HG03175 (cell line): ENCODE measurements around the gene VSTM2B.
"Not testable (repeated sequence)": the region's sequence is repeated elsewhere in the genome, so short reads cannot be mapped to it uniquely, and the experiment has no call there.

Source experiments
- ATAC-seq: cut with Tn5 transposase; IDR thresholded peaks from one replicate; pipeline ENCODE4 v1.9.1; 2021; ENCODE audit warnings: mild to moderate bottlenecking, moderate library complexity; ENCODE audit not compliant: unreplicated experiment

VSTM2B gene

DNA sequence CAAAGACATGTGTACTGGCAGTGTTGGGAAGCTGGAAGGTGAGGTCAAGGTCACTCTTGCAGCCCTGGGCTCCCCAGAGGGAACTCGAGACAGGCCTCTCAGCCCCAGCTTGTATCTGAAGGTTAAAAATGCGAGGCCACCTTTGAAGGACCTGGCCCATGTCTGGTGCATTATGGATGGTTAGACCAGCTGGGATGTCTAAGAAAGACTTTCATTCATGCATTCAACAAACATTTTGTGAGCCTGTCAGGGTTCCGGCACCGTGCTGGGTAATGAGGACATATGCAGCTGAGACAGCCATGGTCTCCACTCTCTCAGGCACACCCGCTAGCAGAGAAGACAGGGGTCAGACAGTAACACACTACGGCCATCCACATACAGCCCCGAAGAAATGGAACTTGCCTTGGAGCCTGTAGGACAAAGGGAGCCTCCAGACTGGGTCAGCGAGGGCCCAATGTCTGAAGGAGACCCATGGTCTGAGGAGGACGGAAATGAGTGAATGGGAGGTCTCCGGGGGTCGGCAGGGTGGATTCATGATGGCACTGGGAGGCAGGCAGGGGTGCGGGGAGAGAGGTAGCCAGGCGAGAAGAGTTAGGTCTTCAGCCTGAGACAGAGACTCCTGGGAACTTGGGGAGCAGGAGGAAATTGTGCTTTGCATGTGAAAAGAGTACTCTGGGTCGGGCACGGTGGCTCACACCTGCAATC is 19.0 kb downstream of the VSTM2B start:
- no peak for ATAC-seq

DNA sequence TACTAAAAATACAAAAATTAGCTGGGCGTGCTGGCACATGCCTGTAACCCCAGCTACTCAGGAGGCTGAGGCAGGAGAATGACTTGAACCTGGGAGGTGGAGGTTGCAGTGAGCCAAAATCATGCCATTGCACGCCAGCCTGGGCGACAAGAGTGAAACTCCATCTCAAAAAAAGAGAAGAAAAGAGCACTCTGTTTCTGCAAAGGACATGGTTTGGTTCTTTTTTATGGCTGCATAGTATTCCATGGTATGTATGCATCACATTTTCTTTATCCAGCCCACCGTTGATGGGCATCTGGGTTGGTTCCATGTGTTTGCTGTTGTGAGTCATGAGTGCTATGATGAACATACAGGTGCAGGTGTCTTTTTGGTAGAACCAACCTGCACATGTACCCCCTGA is 19.7 kb downstream of the VSTM2B start:
- ATAC-seq, result not testable (repeated sequence)

DNA sequence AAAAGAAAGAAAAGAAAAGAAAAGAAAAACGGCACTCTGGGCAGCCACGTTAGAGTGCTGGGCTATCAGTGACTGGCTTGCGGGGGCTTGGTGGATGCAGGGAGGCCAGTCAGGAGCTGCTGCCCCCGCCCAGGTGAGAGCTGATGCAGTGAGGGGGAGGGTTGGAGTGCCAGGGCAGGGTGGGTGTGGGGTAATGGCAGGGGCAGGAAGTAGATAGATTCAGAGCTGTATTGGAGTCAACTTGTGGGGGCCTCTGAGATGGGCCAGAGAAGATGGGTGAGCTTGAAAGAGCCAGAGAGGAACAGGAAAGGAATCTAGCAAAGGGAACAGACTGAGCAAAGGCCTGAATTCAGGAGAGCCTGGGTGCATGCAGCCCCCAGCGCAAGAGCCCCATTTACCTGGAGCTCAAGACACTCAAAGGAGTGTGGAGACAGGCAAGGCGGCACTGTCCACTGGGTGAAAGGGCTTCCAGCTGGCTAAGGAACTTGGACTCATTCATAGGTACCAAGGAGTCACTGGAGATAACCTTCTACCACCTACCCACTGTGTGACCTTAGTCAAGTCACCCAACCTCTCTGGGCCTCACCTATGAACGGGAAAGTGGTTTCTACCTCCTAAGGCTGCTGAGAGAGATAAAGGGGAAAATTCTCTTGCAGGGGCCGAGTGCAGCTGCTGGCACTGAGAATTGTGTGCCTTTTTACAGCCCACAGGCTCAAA is 20.2 kb downstream of the VSTM2B start:
- ATAC-seq, result no peak

GRCh38 chr19:29546583-29547190 is 20.9 kb downstream of the VSTM2B start:
- no peak for ATAC-seq

DNA sequence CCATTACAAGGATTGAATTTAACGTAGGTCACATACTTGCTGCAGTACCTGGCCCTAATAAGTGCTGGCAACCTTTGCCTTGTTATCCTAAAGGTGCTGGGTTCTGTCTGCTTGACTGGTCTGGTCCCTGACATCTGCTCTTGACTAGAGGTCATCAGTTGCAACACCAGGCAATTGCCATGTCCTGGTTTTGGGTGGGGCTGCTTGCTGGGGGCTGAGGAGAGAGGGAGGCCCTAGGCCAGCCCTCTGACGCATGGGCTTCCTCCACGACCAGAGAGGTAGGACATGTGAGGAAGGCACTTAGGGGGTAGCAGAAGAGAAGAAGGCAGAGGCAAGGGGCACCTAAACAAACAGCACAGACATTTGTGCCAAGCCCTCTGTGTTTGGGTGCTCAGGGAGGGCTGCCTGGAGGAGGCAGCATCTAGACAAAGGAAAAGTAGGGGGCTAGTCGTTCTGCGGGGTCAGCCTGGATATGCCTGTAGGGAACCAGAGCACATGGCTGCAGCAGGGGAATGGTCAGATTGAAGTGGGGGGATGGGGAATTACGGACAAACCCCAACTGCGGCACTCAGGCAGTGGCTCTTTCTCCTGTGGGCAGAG is 21.7 kb downstream of the VSTM2B start:
- no peak for ATAC-seq

- no peak for ATAC-seq
Observed at GRCh38 chr19:29547981-29548380, 22.2 kb downstream of the VSTM2B start.

DNA sequence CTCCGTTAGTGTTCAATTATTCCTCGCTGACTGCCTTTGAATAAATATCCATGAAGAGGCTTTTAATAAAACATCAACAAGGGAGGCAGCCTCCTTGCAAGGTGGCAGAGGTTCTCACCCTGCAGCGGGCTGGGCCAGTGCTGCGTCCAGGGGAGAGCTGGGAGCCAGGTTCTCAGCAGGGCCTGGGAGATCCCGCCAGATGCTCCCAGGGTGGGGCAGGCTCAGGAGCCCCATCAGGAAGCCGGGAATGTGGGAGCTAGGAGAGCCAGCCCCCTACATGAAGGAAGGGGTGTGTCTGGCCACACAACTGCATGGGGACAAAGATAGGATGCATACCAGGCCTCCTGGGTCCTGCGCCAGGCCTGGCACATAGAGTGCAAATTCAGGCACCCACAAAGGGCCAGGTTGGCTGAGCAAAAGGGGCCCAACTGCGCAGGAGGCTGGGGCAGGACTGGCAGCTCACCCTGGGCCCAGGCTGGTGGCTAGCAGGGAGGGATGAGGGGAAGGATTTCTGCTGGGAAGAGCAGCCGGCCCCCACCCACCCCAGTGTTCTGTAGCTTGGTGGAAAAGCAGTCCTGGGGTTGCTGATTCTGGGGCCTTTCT is 22.8 kb downstream of the VSTM2B start:
- ATAC-seq, result no peak

DNA sequence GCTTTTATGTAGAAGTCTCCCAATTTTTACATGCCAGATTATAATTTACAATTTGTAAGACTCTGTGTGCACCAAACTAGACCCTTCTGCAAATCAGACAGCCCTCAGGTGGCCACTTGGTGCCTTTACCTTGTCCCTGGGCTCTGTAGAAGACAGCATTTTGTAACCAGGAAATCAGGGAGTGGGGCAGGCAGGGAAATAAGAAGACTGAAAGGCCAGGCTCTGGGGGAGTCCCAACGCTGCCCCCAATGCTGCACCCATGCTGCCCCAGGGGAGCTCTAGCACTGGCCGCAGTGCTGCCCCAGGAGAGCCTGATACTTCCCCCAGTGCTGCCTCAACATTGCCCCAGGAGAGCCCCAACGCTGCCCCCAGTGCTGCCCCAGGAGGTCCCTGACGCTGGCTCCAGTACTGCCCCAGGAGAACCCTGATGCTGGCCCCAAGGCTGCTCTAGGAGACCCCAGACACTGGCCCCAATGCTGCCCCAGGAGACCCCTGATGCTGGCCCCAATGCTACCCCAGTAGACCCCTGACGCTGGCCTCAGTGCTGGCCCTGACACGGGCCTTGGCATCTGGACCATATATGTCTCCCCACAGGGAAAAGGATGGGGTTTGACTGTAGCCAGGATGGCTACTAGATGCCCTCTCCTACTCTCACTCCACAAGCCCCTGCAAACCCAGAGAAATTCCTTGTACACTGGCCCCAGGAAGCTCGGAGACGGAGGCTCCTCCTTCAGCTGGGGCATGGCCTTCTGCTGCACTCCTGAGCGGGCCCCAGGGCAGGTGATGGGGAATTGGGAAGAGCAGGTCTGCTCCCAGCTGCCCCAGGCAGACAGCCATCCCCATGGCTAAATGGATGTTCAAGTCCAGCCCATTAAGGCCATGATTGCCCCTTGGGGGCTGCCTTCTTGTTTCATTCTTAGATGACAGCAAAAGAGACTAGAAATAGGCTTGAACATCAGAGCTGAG is 23.6 kb downstream of the VSTM2B start:
- ATAC-seq, result no peak

GRCh38 chr19:29550896-29551295 is 25.1 kb downstream of the VSTM2B start:
- no peak for ATAC-seq

DNA sequence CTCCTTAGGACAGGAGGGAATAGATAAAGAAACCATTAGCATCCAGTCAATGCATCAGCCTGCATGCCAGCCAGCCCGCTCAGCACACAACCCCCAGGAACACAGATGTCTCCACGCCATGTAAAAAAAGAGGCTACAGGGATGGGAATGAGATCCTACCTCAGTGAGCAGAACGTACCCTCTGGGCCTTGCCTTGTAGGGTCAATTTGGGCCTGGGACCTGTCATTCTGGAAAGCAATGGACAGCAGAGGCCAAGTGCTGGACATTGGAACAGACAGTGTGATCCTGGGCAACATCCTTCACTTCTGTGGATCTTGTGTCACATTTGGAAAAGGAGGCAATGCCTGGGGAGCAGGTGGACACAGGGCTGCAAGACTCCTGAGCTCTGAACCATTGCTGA is 26.0 kb downstream of the VSTM2B start:
- no peak for ATAC-seq

- ATAC-seq, result no peak
Observed at GRCh38 chr19:29552454-29553280, 26.9 kb downstream of the VSTM2B start.

DNA sequence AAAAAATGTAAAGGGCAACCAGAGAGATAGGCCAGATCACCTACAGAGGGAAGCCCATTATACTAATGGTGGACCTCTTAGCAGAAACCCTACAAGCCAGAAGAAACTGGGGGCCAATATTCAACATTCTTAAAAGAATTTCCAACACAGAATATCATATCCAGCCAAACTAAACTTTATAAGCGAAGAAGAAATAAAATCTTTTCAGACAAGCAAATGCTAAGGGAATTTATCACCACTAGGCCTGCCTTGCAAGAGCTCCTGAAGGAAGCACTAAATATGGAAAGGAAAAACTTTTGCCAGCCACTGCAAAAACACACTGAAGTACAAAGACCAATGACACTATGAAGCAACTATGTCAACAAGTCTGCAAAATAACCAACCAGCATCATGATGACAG is 28.4 kb downstream of the VSTM2B start:
- no peak for ATAC-seq

DNA sequence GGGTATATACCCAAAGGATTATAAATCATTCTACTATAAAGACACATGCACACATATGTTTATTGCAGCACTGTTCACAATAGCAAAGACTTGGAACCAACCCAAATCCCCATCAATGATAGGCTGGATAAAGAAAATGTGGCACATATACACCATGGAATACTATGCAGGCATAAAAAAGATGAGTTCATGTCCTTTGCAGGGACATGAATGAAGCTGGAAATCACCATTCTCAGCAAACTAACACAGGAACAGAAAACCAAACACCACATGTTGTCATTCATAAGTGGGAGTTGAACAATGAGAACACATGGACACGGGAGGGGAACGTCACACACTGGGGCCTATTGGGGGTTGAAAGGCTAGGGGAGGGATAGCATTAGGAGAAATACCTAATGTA is 33.3 kb downstream of the VSTM2B start:
- not testable (repeated sequence) for ATAC-seq

DNA sequence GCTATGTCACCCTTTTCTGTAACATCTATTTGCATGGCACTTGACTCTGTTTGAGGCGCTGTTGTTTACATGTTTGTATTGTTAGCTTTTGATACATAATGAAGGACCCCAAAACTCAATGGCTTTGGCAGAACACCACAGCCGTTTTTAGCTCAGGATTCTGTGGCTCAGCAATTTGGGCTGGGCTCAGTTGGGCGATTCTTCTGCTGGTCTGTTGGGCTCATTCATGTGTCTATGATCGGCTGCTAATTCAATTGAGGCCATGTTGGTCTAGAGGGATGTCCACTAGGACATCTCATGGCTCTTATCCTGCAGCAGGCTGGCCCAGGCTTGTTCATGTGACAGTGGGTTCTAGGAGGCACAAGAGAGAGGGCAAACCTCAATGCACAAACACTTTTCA is 33.9 kb downstream of the VSTM2B start:
- ATAC-seq, result no peak

DNA sequence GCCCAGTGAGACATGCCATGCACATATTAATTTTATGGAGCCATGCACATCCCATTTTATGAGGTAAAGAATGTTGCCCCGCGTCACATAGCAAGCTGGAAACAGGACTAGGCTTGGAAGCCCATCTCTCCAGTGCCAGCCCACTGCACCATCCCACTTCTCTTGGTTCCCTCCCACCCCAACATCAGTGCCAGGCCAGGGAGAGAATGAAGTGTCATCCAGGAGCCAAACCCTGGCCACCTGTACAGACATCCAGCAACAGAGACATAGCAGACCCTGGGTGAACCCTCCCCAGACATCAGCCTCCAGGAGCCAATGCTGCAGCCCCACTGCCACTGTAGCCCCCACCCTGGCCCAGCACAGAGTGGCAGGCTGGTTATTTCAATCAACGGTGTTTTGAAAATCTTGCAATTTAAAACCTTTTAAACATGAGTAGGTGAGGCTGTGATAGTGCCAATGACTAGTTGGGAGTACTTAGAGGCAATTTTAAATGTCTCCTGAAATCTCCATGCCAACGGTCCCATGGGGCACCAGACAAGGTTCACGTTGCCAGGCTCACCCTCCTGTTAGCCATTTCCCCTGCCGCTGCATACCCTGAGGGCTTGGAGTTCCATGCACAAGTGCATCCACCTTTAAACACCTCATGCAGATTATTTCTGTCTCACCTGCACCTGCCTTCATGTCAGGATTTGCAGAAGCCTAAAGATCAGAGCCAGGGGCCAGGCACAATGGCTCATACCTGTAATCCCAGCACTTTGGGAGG is 34.7 kb downstream of the VSTM2B start:
- no peak for ATAC-seq

DNA sequence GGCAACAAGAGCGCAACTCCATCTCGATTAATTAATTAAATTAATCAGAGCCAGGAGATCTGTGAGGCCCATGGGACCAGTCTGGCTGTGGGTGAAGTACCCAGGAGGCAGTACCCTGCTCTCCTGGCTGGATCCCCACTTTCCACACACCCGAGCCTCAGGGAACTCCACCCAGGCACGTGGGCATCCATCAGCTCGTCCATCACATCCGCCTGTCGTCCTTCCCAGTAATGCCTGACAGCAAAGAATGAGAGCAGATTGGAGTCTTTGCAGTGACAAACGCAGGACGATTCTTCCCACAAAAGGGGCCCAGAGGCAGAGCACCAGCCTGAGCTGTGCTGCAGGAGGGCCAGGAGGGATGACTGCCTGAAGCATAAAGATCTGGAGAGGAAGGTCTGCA is 35.8 kb downstream of the VSTM2B start:
- no peak for ATAC-seq

DNA sequence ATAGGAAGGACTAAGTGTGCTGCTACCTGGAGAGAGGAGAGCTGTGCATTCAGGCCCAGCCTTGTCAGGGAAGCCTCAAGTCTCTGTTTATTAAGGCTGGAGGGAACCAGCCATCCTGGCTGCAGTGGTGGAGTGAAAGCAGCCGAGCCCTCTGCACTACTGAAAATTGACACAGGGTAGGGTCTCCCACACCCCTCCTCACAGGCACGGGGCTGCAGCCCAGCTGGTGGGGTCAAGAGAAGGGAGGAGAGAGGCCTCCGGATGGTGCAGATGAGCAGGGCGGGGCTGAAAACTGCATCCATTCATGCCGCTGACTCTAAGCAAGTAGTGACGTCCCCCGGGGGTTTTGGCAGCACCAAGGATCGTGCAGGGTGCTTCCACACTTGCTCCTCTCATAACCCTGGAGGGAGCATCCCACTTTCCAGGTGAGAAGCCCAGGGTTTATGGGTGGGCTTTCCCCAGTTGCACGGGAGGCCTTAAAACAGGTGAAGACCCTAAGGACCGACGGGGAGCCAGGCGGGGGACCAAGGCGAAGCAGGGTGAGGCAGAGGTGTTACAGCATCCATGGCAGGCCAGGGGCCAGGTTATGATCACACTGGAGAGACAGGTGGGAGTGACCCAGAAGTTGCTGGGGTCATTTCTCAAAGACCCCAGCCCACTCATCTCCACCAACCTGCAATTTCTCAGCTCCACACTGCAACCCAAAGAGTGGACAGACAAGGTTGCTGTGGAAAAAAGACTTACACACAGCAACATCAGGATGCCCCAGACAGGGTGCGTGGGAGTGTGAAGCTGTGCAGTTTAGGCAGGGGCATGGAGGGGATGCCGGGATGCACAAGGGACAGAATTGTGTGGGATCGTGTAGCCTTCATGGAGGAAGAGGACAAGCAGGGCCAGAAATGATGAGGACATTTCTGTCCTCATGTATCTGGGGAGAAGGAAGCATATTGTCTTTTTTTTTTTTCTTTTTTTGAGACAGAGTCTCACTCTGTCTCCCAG is 36.8 kb downstream of the VSTM2B start:
- no peak for ATAC-seq
